GM21737 (cell line): ENCODE results near the gene CPT1B.
"Not testable (repeated sequence)": the region's sequence is repeated elsewhere in the genome, so short reads cannot be mapped to it uniquely, and the experiment has no call there.

ENCODE experiments used
- ATAC-seq: cut with Tn5 transposase; IDR thresholded peaks from one replicate; pipeline ENCODE4 v1.9.1; 2021; ENCODE audit warnings: mild to moderate bottlenecking, moderate library complexity; ENCODE audit not compliant: unreplicated experiment

CPT1B gene

GRCh38 chr22:50577987-50578775, at the start of gene CPT1B:
Gene CPT1B, minus strand, starts transcription at chr22:50578427. Its CDS starts 512 bp downstream, at chr22:50577915.
- no peak for ATAC-seq

GRCh38 chr22:50626850-50627641, 48.8 kb upstream of the CPT1B start:
- no peak for ATAC-seq

GRCh38 chr22:50626314-50626849, 48.2 kb upstream of the CPT1B start:
- ATAC-seq: no peak

DNA sequence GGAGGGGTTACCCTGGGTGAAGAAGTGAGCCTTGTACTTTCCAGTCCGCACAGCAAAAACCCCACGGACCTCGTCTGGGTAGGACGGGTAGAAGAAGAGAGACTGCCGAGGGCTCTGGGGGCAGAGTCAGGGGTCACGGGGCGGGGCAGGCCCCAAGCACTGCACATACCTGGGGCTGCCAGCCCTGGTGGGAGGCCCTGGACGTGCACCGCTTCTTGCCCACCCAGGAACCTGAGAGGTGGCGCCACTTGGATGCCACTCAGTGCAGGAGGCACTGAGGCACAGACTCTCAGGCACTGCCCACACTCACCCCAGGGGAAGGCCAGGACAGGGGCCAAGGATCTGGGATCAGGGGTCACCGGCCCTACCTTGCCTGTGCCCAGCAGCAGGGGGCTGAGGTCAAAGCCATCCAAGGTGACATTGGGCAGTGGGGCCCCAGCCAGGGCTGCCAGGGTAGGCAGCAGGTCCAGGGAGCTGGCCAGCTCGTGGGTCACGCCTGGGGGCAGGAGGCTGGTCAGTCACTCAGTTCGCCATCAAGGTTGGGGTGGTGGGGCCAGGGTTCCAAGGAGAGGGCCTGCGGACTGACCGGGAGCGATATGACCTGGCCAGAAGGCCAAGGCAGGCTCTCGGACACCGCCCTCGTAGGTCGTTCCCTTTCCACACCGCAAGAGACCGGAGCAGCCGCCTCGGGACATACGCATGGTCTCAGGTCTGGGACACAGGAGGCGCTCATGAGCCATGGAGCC, 47.5 kb upstream of the CPT1B start:
- ATAC-seq: no peak

- no peak for ATAC-seq
Observed at GRCh38 chr22:50625131-50625567, 46.9 kb upstream of the CPT1B start.

- ATAC-seq: no peak
Observed at GRCh38 chr22:50624347-50625130, 46.3 kb upstream of the CPT1B start.

DNA sequence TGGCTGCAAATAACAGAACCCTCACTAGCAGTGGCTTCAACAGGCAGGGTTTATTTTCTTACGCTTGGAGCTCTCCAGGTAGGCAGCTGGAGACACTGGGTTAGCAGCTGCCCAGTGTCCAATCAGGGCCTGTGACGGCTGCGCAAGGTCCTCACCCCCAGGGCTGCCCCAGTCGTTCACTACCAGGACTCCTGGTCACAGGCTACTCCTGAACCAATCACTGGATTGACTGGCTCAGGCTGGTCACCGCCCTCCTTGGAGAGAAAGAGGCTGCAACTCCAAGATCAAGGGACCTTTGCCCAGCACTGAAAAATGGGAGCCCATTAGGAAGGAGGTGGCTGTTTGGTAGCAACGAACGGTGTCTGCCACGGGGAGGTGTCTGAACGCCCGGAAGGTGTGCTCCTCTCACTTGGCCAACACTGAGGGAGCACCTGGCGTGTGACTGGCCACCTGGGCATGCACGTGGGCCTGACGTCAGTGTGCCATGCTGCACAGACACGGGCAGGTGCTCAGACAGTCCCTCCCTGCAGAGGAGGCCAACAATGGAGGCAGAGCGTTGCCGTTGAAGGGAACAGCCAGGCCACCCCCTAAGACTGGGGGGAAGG, 44.6 kb upstream of the CPT1B start:
- ATAC-seq: no peak

- no peak for ATAC-seq
Observed at GRCh38 chr22:50621948-50622722, 43.9 kb upstream of the CPT1B start.

- peak; percentile 38 for ATAC-seq
Observed at GRCh38 chr22:50621356-50621880, 43.2 kb upstream of the CPT1B start.

GRCh38 chr22:50620593-50621355, 42.5 kb upstream of the CPT1B start:
- peak; percentile 54 for ATAC-seq

DNA sequence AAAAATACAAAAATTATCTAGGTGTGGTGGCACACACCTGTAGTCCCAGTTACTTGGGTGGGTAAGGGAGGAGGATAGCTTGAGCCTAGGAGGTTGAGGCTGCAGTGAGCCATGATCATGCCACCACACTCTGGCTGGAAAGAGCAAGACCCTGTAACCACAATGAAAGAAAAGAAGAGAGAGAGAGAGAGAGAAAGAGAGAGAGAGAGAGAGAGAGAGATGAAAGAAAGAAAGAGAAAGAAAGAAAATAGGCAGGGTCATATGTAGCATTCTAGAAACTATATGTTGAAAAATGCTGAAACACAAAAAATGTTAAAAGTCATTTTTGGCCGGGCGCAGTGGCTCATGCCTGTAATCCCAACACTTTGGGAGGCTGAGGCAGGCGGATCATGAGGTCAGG, 36.1 kb upstream of the CPT1B start:
- ATAC-seq: not testable (repeated sequence)

- no peak for ATAC-seq
Observed at GRCh38 chr22:50613291-50613981, 35.2 kb upstream of the CPT1B start.

GRCh38 chr22:50612528-50613221, 34.4 kb upstream of the CPT1B start:
- no peak for ATAC-seq

GRCh38 chr22:50612168-50612527, 33.9 kb upstream of the CPT1B start:
- no peak for ATAC-seq

- no peak for ATAC-seq
Observed at GRCh38 chr22:50611341-50612060, 33.3 kb upstream of the CPT1B start.

GRCh38 chr22:50610581-50610980, 32.4 kb upstream of the CPT1B start:
- ATAC-seq: no peak
